ENCODE data around the gene VSIG10. TPM values are rescaled to one million over a fixed set of nuclear protein-coding genes. Genes with fewer than 3 reads are reported as not detected.

VSIG10 gene
- total RNA-seq, 1 experiment from 2014 or later: 7.7 TPM

DNA sequence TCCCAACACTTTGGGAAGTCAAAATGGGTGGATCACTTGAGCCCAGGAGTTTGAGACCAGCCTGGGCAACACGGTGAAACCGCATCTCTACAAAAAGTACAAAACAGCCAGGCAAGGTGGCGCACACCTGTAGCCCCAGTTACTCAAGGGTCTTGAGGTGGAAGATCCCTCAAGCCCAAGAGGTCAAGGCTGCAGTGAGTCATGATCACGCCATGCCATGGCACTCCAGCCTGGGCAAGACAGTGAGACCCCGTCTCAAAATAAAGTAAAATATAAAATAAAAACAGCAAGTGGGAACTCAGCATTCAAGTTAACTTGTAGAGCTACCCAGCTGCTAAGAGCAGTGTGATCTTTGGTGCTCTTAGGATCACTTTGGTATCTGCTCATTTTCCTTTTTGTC lies 74.6 kb downstream of the VSIG10 start:
- TF ChIP-seq, protein P1, sequence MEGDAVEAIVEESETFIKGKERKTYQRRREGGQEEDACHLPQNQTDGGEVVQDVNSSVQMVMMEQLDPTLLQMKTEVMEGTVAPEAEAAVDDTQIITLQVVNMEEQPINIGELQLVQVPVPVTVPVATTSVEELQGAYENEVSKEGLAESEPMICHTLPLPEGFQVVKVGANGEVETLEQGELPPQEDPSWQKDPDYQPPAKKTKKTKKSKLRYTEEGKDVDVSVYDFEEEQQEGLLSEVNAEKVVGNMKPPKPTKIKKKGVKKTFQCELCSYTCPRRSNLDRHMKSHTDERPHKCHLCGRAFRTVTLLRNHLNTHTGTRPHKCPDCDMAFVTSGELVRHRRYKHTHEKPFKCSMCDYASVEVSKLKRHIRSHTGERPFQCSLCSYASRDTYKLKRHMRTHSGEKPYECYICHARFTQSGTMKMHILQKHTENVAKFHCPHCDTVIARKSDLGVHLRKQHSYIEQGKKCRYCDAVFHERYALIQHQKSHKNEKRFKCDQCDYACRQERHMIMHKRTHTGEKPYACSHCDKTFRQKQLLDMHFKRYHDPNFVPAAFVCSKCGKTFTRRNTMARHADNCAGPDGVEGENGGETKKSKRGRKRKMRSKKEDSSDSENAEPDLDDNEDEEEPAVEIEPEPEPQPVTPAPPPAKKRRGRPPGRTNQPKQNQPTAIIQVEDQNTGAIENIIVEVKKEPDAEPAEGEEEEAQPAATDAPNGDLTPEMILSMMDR (conservative IDR thresholded peaks at IDR 0.05; ENCODE audit: low read depth, low read length): no peak
- TF ChIP-seq EZH2 (IDR thresholded peaks at IDR 0.05; ENCODE audit: borderline replicate concordance, low read depth, low read length, poor library complexity, severe bottlenecking): no peak
- Histone ChIP-seq H3K27me3 (replicated peaks; ENCODE audit: insufficient read depth, low read depth, low read length, poor library complexity) (no peaks in the 10 kb centered on the region), H3K9me3 (ENCODE audit: low read depth, low read length, poor library complexity, severe bottlenecking) (no peaks in the 10 kb centered on the region), H3K36me3 (ENCODE audit: insufficient read depth, low read length, poor library complexity, severe bottlenecking) (peaks cover 93% of the 10 kb centered on the region), H3K4me1 (ENCODE audit: insufficient read depth, low read length, poor library complexity, severe bottlenecking) (no peaks in the 10 kb centered on the region), H3K27ac (ENCODE audit: low read depth, low read length, poor library complexity, severe bottlenecking) (no peak overlapping the region), H3K4me3 (ENCODE audit: low read depth, low read length, poor library complexity, severe bottlenecking) (no peak overlapping the region)
- ChIA-PET CTCF (no interaction called here), POLR2A (ENCODE audit: low non-redundant PET) (no interaction called here)
- DNase-seq (ENCODE audit: low spot score): no peak
- intact Hi-C loops (cut with micrococcal nuclease; ENCODE audit: unreplicated experiment): no loop called here
- BruUV-seq (replicated peaks): no TSS peak

- TF ChIP-seq EZH2 (IDR thresholded peaks at IDR 0.05; ENCODE audit: borderline replicate concordance, low read depth, low read length, poor library complexity, severe bottlenecking): no peak
- TF ChIP-seq, protein P1 (conservative IDR thresholded peaks at IDR 0.05; ENCODE audit: low read depth, low read length): no peak
- CTCF ChIA-PET: no interaction called here
Observed at GRCh38 chr12:118025168-118025567, 78.6 kb downstream of the VSIG10 start.

GRCh38 chr12:118023301-118023860 lies 80.4 kb downstream of the VSIG10 start:
- Histone ChIP-seq H3K27me3 (replicated peaks; ENCODE audit: insufficient read depth, low read depth, low read length, poor library complexity) (no peaks in the 10 kb centered on the region), H3K9me3 (ENCODE audit: low read depth, low read length, poor library complexity, severe bottlenecking) (no peaks in the 10 kb centered on the region), H3K4me3 (ENCODE audit: low read depth, low read length, poor library complexity, severe bottlenecking) (no peak overlapping the region), H3K36me3 (ENCODE audit: insufficient read depth, low read length, poor library complexity, severe bottlenecking) (peaks cover 80% of the 10 kb centered on the region), H3K4me1 (ENCODE audit: insufficient read depth, low read length, poor library complexity, severe bottlenecking) (no peaks in the 10 kb centered on the region), H3K27ac (ENCODE audit: low read depth, low read length, poor library complexity, severe bottlenecking) (no peak overlapping the region)
- CTCF ChIA-PET: no interaction called here
- DNase-seq (ENCODE audit: low spot score): no peak
- POLR2A ChIA-PET (ENCODE audit: low non-redundant PET): interaction anchor here (0.6 kb wide), 1 partner anchor 10 kb away, joined by 15 read pairs; no protein-coding TSS in a partner anchor
- TF ChIP-seq EZH2 (IDR thresholded peaks at IDR 0.05; ENCODE audit: borderline replicate concordance, low read depth, low read length, poor library complexity, severe bottlenecking): no peak
- TF ChIP-seq, protein P1 (conservative IDR thresholded peaks at IDR 0.05; ENCODE audit: low read depth, low read length): no peak
- intact Hi-C loops (cut with micrococcal nuclease; ENCODE audit: unreplicated experiment): no loop called here
- no TSS peak for BruUV-seq (replicated peaks)

More at GRCh38 chr12:118025168-118025567, 78.6 kb downstream of the VSIG10 start:
- intact Hi-C loops (cut with micrococcal nuclease; ENCODE audit: unreplicated experiment): no loop called here
- DNase-seq (ENCODE audit: low spot score): no peak
- H3K4me1 ChIP-seq (ENCODE audit: insufficient read depth, low read length, poor library complexity, severe bottlenecking): no peaks in the 10 kb centered on the region
- H3K36me3 ChIP-seq (ENCODE audit: insufficient read depth, low read length, poor library complexity, severe bottlenecking): peaks cover 81% of the 10 kb centered on the region
- POLR2A ChIA-PET (ENCODE audit: low non-redundant PET): no interaction called here
- H3K27ac ChIP-seq (ENCODE audit: low read depth, low read length, poor library complexity, severe bottlenecking): no peak overlapping the region
- H3K27me3 ChIP-seq (replicated peaks; ENCODE audit: insufficient read depth, low read depth, low read length, poor library complexity): no peaks in the 10 kb centered on the region
- H3K9me3 ChIP-seq (ENCODE audit: low read depth, low read length, poor library complexity, severe bottlenecking): no peaks in the 10 kb centered on the region
- no peak overlapping the region for H3K4me3 ChIP-seq (ENCODE audit: low read depth, low read length, poor library complexity, severe bottlenecking)
- no TSS peak for BruUV-seq (replicated peaks)

All from A673 (cell line).